GM19455 (cell line): Measurements from ENCODE around the gene TYROBP.
"Not testable (repeated sequence)": the region's sequence is repeated elsewhere in the genome, so short reads cannot be mapped to it uniquely, and the experiment has no call there.

ENCODE experiments used
- ATAC-seq: cut with Tn5 transposase; IDR thresholded peaks from one replicate; pipeline ENCODE4 v1.9.1; 2021; ENCODE audit not compliant: unreplicated experiment

The TYROBP gene

GRCh38 chr19:35908010-35908441, at the start of gene TYROBP:
TYROBP (minus strand) TSS chr19:35908295; CDS start chr19:35908228, 67 bp downstream.
- ATAC-seq = no peak

- not testable (repeated sequence) for ATAC-seq
These were observed 49.3 kb upstream of the TYROBP start for GRCh38 chr19:35957411-35957810.

GRCh38 chr19:35955881-35956634, 48.0 kb upstream of the TYROBP start:
- no peak for ATAC-seq

DNA sequence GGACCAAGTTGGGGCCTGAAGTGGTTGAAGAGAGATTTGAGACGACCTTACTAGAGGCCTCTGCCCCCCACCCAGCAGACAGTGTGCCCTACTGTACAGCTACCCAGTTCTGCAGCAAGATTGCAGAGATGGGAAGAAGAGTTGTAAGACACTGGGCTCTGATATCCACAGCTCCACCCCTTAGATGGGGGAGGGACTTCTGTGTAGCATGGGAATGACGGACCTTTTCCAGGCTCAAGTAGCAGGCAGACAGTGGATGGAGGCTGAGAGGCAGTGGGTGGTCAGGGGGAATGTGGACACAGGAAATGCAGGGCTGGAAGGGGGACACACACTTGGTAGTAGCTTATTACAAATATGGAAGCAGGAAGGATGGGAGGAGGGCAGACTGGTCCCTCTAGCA, 41.0 kb upstream of the TYROBP start:
- no peak for ATAC-seq

DNA sequence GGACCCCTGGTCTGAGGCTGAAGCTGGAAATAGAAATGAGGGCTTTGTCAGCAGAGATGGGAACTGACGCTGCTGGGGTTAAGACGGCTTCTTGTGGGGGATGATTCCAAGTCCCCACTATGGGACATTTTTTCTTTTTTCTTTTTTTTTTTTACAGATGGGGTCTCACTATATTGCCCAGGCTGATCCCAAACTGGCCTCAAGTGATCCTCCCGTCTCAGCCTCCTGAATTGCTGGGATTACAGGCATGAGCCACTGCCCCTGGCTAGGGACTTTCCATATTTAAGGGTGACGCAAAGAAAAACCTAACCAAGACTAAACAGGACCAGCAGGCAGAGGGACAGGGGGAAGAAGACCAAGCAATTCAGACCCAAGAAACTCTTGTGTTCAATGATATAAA, 38.1 kb upstream of the TYROBP start:
- ATAC-seq = no peak

- no peak for ATAC-seq
These were observed 37.2 kb upstream of the TYROBP start for GRCh38 chr19:35945121-35945790.

GRCh38 chr19:35944556-35944955, 36.5 kb upstream of the TYROBP start:
- no peak for ATAC-seq

DNA sequence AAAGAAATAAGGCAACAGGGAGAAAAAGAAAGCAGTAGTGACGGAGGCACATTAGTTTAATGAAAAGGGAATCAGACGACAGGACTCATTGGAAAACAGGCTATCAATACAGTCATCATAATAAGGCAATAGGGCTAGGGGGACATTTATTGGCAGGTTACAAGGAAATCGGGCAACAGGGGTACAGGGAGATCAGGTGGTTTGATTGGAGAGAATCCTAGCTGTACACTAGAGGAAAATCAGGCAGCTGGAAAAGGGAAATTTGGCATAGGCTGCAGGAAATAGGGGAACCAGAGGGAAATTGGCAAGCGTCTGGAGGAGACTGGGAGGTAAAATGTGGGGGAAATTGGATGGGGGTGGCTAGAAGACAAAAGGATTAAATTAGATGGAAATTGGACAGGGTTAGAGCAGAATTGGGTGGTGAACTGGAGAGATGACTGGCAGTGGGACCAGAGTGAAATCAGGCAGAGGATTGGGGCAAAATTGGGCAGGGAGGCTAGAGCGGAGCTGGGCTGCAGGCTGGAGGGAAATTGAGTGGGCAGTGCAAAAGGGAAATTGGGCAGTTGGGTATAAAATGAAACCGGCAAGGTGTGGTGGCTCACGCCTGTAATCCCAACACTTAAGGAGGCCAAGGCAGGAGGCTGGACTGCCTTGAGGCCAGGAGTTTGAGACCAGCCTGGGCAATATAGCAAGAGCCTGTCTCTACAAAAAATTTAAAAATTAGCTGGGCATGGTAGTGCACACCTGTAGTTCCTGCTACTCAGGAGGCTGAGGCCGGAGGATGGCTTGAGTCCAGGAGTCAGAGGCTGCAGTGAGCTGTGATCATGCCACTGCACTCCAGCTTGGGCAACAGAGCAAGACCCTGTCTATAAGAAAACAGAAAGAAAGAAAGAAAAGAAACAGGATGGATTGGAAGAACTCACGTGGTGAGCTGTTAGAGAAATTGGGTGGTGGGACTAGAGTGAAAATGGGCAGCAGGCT, 35.5 kb upstream of the TYROBP start:
- no peak for ATAC-seq

- ATAC-seq = no peak
These were observed 34.1 kb upstream of the TYROBP start for GRCh38 chr19:35942235-35942634.

- ATAC-seq = no peak
These were observed 32.7 kb upstream of the TYROBP start for GRCh38 chr19:35940839-35941238.

DNA sequence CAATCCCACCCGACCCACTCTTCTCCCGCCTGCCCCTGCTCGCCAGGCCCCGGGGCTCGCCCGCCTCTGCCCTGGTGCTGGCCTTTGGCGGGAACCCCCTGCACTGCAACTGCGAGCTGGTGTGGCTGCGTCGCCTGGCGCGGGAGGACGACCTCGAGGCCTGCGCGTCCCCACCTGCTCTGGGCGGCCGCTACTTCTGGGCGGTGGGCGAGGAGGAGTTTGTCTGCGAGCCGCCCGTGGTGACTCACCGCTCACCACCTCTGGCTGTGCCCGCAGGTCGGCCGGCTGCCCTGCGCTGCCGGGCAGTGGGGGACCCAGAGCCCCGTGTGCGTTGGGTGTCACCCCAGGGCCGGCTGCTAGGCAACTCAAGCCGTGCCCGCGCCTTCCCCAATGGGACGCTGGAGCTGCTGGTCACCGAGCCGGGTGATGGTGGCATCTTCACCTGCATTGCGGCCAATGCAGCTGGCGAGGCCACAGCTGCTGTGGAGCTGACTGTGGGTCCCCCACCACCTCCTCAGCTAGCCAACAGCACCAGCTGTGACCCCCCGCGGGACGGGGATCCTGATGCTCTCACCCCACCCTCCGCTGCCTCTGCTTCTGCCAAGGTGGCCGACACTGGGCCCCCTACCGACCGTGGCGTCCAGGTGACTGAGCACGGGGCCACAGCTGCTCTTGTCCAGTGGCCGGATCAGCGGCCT, 32.1 kb upstream of the TYROBP start:
- no peak for ATAC-seq

- ATAC-seq = no peak
These were observed 31.4 kb upstream of the TYROBP start for GRCh38 chr19:35939307-35940077.

- no peak for ATAC-seq
These were observed 30.5 kb upstream of the TYROBP start for GRCh38 chr19:35938282-35939224.

DNA sequence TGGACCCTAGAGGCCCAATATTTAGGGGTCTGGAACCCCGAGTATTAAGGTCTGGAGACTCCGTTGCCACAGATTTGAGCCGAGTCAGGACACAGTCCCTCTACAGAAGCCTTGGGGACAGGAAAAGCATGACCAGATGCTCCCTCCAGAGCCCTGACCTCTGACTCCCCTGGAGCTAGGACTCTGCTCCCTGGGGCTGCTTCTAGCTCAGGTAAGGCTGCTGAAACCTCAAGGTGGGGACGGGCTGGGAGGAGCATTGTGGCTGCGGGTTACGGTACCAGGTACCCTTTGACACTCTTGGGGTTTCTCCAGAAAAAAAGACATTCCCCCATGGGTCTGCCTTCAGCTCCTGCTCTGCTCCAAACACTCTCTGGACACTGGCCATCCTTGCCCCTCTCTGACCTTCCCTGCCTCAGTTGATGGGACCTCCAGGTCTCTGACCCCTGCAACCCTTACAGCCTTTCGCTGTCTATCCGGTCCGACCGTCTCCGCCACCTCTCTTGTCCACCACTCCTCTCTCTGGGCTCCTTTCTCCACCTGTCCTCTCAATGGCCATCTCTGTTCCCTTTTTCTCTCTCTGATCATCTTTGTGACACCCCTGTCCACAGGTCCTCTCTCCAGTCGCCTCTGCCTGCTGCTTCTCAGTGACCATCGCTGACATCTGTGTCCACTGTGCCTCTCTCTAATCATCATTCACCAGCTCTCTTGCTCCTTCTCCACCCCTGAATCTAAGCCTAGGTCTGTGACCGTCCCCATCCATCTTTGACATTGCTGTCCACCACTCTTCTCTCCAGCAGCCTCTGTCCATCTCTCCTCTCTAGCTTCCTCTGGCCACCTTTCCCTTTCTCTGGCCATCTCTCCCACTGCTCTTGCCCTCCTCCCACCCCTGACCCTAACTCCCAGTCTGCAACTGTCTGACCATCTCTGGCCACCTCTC, 29.5 kb upstream of the TYROBP start:
- no peak for ATAC-seq

GRCh38 chr19:35936738-35937268, 28.7 kb upstream of the TYROBP start:
- ATAC-seq = no peak

DNA sequence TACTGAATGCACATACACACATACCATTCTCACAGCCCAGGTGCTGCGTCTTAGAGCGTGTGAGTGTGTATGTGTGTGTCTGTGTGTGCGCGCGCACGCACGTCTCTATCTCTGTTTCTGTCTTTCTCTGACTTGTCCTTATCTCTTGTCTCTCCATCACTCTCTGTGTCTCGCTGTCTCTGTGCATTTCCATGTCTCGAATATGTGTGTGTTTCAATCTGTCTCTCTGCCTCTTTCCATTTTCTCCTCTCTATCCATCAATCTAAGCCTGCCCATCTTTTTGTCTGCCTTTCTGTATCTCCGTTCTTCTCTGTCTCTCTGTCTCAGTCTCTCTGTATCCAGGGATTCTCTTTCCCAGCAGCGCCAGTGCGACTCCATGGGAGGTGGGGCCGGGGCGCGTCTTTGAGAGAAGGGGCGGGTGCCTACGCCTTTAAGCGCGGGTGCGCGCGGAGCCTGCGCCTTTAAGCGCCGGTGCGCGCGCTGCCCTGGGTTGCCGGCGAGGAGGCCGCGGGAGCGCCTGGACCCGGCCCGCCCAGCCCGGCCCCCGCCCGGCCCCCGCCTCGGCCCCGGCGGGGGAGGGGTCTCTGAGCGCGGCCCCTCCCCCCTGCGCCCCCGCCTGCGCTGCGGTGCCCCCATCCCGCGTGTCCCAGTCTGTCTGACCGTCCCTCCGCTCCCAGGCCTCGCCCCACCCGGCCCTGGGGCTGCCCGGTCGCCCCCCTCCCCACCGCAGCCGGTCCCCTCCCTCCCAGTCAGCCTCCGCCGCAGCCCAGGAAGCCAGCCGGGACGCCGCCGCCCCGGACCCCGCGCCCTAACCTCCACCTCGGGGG, 28.0 kb upstream of the TYROBP start, which contains the start of gene LRFN3:
TSS of gene LRFN3 (plus strand) at position 464 of the 827 bp plus-strand sequence. CDS start 3,052 bp downstream, outside the sequence.
- no peak for ATAC-seq
